ENCODE results near the gene PDCD11.

DNA sequence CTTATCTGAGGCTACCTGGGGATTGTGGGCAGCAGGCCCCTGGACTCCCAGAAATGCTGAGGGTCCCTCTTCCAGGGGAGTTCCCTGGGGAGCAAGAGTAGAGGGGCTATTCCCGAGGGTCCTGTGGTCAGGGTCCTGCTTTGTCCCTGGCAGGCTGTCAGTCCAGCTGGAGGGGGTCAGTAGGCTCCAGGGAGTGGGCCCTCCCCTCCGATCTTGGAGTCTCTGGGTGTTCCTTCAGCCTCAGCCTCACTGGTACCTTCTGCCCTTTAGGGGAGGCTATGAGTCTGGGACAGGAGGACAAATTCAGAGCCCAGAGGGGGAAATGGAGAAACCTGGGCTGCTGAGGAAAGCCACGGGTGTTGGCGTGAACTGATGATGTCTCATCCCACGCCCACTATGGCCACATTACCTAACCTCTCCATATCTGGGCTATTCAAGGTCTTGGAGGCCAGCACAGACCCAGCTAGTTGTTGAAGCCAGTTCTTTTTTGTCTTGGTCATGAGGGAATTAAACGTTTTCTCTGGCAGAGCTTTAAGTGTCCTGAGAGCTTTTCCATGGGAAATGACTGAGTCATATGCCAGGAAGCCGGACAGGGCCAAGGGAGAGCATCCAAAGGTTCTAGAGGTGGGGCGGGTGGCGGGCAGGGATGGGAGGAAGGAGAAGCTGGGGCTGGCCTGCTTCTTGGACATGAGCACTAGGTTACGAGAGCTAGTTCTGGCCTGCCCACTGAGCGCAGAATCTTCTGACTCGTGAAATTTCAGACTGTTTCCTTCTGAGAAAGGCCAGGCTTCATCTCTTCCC is 49.5 kb downstream of the PDCD11 start:
- TF ChIP-seq CTCF (IDR thresholded peaks at IDR 0.05) = no peak
- TF ChIP-seq POLR2A (IDR thresholded peaks at IDR 0.05) = no peak

Data from ovary (tissue), 3 donors.